DLD1 (cell line): ENCODE results near the gene HTT.

Source experiments
- in situ Hi-C: cut with HindIII; loops from 2 replicates; pipeline ENCODE4 v1.10.0; 2017; ENCODE audit warnings: low sequenced_read_pairs

The HTT gene

DNA sequence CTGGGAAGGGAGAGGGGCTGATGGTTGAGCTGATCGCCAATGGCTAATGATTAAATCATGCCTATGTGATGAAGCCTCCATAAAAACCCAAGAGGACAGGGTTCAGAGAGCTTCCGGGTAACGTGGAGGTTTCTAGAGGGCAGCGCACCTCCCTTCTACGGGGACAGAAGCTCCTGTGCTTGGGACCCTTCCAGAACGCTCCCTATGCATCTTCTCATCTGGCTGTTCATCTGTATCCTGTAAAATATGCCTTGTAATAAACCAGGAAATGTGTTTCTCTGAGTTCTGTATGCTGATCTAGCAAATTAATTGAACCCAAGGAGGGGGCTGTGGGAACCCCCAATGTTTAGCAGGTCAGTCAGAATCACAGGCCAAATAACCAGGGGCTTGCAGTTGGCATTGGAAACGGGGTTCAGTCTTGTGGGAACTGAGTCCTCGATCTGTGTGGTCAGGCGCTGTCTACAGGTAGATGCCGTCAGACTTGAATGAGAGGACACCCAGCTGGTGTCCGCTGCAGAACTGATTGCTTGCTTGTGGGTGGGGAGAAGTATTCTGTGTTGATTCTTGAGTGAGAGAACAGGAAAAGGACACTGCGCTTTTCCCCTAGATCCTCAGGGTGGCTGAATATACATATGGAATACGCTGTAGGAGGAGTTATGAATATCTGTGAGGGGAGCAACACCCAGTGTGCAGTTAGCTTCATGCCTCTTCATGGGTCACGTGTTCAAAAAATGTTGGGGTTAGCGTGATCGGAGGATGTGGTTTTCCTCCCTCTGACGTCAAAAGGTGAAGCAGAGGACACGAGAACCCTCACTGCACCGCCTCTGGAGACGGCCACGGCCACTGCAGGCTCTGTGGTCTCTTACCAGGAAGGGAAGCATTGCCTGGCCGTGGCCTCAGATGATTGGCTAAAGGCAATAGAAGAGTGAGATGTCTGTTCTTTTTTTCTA, 29.3 kb upstream of the HTT start:
- in situ Hi-C loops = no loop called here

DNA sequence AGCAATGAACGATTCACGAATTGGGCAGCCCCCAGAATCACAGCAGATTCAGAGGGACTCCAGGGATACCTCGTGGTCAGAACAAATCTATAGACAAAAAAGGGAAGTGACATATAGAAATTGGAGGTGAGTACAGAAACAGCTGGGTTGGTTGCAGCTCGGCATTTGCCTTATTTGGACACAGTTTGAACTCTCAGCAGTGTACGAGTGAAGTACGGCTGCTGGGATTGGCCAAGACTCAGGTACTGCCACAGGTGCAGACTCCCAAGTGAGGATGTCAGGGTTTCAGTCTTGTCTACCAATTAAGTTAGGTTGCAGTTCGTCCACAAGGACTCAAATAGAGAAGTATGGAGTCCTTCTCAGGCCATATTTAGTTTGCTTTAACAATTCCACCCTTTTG, 28.3 kb upstream of the HTT start:
- in situ Hi-C loops = no loop called here

DNA sequence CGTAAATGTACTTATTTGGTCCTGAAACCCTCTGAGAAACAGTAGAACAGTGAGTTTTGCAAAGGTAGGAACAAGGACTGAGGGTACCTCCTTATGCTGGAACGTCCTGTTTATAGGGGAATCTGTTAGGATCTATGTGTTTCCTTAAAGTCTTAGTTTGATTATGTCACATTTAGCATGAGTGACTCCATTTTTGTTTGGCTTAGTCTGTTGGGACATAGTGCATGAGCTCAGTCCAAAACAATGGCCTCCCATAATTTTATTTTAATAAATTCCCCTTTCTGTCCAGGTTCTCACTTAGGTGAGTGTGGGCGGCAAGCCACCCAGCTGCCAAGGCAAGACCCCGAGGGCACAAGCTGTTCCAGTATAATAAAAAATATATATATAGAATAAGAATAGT, 27.9 kb upstream of the HTT start:
- in situ Hi-C loops = no loop called here

DNA sequence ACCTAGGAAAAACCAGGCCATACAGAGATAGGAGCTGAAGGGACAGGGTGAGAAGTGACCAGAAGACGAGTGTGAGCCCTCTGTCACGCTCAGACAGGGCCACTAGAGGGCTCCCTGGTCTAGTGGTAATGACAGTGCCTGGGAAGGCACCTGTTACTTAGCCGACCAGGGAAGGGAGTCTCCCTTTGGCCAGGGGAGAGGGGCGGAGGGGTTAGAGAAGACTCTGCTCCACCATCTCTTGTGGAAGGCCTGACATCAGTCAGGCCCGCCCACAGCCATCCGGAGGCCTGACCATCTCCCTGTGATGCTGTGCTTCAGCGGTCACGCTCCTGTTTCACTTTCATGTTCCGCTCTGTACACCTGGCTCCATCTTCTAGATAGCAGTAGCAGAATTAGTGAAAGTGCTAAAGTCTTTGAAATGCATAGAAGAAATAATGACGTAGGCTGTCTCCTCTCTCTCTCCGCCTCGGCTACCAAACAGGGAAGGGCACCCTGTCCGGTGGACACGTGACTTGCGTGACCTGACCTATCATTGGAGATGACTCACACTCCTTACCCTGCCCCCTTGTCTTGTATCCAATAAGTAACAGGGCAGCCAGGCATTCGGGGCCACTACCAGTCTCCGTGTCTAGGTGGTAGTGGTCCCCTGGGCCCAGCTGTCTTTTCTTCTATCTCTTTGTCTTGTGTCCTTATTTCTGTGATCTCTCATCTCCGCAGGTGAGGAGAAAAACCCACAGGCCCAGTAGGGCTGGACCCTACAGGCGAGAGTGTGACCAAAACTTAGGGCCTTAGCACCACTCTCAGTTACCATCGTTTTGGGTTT, 26.8 kb upstream of the HTT start:
- in situ Hi-C loops = no loop called here

DNA sequence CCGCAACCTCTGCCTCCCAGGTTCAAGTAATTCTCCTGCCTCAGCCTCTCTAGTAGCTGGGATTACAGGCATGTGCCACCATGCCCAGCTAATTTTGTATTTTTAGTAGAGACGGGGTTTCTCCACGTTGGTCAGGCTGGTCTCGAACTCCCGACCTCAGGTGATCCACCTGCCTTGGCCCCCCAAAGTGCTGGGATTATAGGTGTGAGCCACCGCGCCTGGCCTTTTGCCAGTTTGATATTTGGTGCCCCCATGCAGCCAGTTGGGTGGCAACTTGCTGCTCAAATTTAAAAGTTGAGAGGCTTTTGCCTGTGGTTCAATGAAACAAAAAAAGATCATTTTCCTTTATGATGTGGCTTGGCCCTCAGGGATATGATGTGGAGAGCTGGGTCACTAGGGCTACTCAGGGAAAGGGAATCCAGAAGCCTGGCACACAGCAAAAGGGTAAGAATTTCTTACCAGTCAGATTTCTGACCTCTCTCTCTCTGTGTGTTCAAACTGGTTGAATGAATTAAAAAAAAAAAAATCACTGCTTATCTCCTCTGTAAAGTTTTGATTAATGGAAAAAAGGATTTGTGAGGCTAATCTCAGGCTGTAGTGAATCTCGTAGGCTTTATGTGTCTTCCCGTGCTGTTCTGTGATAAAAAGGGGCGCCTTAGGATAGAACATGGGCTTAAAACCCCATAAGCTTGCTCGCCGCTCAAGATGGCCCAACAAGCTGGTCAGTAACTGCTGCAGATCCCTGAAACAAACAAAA, 23.2 kb upstream of the HTT start:
- in situ Hi-C loops = loop anchor here (10.0 kb wide), 1 partner anchor 77 kb away; no protein-coding TSS in a partner anchor

DNA sequence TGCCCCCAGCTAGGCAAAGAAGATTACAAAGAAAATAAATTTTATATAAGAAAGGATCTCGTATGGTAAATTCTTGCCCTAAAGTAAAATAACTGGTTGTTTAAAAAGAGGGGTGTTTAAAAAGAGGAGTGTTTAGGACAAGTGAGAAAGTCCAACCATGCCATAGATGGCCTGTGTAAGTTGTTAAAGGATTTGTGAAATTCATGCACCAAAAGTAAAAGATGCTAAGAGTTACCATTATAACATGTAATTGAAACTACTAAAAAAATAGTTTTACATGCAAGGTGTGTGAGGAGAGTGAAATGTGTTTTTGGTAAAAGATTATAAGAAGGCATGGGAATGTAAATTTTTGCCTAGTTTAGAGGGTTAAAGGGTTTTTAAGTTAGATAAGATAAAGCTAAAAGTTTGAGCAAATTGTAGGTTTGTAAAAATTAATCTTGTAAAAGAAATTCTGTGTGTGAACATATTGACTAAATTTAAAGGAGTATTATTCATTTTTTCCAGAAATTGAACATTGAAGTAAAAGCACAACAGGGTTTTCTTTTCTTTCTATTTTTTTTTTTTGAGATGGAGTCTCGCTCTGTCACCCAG, 20.2 kb upstream of the HTT start:
- in situ Hi-C loops = loop anchor here (10.0 kb wide), 1 partner anchor 79 kb away; no protein-coding TSS in a partner anchor

DNA sequence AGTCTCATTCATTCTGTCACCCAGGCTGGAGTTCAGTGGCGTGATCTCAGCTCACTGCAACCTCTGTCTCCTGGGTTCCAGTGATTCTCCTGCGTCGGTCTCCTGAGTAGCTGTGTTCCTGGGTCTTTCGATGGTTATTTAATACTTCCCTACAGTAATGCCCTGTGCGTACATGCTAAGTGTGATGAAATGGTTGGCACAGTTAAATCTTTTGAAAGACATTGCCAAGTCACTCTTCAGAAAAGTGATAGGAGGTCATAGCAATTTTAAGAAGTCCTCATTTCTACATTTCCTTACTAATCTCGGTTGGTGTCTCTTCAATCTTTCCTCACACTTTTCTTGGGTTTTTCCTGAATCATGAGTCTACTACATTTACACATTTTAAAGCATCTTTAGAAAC, 14.5 kb upstream of the HTT start:
- in situ Hi-C loops = loop anchor here (10.0 kb wide), 1 partner anchor 85 kb away; no protein-coding TSS in a partner anchor

DNA sequence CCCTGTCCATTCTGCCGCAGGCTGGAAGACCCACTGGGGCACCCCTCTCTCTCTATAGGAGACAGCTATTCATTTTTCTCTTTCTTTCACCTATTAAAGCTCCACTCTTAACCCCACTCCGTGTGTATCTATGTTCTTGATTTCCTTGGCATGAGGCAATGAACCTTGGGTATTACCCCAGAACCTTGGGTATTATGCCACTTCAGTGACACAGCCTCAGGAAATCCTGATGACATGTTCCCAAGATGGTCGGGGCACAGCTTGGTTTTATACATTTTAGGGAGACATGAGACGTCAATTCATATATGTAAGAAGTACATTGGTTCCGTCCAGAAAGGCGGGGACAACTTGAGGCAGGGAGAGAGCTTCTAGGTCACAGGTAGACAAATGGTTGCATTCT, 13.5 kb upstream of the HTT start:
- in situ Hi-C loops = no loop called here

DNA sequence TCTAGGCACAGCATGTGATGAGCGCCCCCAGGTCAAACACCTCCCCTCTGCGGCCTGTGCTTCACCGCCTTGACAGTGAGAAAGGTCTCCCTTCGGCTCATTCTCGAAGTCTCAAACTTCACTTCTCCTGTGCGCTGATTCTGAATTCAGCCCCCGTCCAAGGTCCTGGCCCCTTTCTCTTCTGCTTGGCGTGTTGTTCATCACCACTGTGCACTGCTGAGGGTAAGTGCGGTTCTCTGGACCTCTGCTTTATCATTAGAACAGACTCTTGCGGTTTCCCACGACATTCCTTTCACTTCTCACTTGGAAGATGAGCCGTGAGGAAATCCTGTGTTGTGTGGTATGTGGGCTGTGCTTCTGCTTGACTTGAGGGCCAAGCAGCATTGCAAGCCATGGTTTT, 12.0 kb upstream of the HTT start:
- in situ Hi-C loops = no loop called here

DNA sequence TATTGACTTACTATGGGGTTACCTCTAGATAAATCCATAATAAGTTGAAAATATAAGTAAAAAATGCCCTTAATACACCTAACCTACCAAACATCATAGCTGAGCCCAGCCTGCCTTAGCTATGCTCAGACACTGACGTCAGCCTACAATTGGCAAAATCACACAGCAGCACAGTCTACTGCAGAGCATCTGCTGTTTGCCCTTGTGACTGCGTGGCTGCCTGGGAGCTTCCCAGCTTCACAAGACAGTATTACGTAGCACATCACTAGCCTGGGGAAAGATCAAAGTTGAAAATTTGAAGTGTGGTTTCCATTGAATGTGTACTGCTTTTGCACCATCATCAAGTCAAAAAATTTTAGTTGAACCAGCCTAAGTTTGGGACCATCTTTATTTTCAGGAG, 8.9 kb upstream of the HTT start:
- in situ Hi-C loops = no loop called here

DNA sequence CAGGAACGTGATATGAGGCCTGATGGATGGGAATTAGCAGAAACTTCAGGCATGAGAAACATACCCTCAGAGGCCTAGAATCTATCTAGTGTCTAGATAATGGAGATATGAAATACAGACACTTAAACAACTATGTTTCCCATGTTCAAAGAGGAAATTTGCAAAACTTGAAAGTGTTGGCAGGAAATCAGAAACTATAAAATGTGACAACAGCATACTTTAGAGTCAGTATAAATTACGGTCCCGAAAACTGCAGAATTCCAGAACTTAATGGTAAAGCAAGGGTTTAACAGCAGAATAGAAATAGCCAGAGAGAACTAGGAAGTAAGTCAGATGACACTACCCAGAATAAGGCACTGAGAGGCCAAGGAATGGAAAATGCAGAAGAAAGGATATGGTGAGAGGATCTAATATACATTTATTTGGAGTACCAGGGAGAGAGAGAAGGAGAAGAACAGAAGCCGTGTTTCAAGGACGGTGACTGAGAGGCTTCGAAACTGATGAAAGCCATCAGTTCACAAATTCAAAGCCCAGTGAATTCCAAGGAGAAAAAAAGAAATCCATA, 7.6 kb upstream of the HTT start:
- in situ Hi-C loops = no loop called here

DNA sequence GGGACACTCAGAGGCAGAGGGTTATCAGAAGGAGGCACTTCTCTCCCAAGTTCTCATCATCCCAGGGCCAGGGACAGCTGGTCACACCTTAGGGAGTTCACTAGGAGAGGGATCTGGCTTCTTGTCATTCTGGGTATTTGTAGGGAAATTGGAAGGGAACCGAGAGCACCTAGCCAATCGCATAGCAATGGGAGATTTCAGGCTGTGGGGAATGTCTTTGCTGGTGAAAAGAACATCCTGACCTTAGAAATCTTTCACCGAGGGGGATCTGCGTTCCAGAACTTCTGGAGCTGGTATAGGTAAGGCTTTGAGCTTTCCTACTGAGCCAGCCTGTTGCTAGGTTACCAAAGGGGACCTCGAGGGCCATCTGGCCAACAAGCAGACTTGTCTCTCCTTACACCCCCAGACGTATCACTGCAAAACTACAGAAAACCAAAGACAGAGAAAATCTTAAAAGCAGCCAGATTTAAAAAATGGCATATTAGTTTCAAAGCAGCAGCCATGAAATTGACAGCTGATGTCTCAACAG, 6.9 kb upstream of the HTT start:
- in situ Hi-C loops = no loop called here

DNA sequence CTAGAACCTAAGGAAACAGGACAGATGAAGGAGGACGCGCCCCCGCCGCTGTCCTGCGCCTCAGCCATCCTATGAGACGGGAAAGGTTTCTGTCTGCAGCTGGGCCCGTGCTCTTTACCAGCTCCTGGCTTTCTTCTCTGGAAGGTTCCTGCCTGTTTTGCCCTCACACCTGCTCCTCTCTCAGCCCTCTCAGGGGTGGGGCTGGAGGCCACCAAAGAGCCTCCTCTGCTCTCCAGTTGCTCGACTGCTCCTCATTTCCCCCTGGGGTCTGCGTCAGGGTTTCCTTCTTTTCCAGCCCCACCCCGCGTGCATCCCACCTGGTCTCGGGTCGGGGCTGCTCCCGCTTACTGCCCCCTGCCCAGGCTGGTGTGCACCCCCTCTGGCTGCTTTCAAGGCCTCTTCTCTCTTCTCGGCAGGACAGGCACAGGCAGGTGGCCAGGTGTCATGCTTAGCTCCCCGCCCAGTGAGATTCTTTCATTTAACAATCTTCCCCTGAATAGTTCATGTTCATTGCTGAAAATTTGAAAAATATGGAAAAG, 4.8 kb upstream of the HTT start:
- in situ Hi-C loops = no loop called here

DNA sequence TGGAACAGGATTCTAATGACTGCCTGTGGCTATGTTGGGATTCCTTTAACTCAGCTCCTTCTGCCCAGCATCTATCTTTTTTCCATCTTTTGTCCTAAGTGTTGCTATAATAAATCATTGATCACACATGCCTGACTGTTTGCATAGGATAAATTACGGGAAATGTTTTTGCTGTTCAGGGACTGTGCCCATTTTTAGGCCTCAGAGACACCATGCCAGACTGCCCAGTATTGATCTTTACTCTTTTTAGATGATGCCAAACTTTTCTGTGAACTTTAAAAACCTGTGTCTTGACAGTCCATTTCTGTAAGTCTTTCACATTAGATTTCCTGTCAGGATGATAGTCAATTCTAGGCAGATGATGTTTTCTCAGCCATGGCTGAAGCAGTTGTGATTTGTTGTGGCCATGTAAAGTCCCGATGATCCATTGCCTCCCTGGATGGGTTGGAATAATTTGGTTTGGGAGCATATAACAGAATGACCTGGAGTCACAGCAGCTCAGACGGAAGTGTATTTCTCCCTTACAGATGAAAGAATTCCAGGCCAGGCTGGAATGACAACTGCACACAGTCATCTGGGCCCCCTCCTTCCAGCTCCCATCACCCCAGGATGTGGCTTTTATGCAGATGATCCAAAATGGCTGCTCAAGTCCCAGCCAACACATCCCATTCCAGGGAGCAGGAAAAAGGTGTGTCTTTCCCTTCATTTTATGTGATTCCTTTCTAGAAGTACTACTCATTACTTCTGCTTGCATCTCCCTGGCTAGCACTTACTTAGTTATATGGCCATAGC, 3.6 kb upstream of the HTT start:
- in situ Hi-C loops = no loop called here

DNA sequence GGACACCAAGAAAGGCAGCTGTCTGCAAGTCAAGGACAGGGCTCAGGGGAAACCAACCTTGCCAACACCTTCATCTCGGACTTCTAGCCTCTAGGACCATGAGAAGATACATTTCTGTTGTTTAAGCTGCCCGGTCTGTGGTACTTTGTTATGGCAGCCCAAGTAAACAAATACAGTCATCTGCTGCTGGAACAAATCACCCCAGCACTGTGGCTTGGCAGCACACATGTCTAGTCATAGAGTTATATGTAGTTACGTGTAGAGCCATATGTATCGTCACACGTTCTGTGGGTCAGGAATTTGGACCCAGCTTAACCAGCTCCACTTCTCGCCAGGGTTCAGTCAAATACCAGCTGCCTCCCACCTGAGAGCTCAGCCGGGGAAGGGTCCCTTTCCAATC, 2.7 kb upstream of the HTT start:
- in situ Hi-C loops = no loop called here

DNA sequence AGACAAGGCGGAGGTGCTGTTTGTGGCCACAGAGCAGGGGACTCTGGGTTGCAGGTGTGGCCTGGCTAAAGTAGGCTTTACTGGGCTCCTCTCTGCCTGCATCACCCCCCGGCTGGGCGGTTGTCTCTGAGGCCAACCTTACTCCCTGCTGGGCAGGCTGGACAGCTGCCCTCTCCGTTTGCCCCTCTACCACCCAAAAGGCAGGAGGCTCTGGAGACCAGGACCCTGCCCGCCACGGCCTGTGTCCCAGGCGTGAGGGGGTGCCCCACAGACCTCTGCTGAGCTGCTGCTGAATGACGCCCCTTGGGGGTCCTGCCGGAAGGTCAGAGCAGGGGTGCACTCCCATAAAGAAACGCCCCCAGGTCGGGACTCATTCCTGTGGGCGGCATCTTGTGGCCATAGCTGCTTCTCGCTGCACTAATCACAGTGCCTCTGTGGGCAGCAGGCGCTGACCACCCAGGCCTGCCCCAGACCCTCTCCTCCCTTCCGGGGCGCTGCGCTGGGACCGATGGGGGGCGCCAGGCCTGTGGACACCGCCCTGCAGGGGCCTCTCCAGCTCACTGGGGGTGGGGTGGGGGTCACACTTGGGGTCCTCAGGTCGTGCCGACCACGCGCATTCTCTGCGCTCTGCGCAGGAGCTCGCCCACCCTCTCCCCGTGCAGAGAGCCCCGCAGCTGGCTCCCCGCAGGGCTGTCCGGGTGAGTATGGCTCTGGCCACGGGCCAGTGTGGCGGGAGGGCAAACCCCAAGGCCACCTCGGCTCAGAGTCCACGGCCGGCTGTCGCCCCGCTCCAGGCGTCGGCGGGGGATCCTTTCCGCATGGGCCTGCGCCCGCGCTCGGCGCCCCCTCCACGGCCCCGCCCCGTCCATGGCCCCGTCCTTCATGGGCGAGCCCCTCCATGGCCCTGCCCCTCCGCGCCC, 1.1 kb upstream of the HTT start:
- in situ Hi-C loops = no loop called here

DNA sequence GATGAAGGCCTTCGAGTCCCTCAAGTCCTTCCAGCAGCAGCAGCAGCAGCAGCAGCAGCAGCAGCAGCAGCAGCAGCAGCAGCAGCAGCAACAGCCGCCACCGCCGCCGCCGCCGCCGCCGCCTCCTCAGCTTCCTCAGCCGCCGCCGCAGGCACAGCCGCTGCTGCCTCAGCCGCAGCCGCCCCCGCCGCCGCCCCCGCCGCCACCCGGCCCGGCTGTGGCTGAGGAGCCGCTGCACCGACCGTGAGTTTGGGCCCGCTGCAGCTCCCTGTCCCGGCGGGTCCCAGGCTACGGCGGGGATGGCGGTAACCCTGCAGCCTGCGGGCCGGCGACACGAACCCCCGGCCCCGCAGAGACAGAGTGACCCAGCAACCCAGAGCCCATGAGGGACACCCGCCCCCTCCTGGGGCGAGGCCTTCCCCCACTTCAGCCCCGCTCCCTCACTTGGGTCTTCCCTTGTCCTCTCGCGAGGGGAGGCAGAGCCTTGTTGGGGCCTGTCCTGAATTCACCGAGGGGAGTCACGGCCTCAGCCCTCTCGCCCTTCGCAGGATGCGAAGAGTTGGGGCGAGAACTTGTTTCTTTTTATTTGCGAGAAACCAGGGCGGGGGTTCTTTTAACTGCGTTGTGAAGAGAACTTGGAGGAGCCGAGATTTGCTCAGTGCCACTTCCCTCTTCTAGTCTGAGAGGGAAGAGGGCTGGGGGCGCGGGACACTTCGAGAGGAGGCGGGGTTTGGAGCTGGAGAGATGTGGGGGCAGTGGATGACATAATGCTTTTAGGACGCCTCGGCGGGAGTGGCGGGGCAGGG, 568 bp downstream of the HTT start:
- in situ Hi-C loops = no loop called here
